ENCODE measurements around the gene ST3GAL5.
A peak's percentile ranks its signal among the peaks of the same experiment; 100 is the strongest.

The ST3GAL5 gene

DNA sequence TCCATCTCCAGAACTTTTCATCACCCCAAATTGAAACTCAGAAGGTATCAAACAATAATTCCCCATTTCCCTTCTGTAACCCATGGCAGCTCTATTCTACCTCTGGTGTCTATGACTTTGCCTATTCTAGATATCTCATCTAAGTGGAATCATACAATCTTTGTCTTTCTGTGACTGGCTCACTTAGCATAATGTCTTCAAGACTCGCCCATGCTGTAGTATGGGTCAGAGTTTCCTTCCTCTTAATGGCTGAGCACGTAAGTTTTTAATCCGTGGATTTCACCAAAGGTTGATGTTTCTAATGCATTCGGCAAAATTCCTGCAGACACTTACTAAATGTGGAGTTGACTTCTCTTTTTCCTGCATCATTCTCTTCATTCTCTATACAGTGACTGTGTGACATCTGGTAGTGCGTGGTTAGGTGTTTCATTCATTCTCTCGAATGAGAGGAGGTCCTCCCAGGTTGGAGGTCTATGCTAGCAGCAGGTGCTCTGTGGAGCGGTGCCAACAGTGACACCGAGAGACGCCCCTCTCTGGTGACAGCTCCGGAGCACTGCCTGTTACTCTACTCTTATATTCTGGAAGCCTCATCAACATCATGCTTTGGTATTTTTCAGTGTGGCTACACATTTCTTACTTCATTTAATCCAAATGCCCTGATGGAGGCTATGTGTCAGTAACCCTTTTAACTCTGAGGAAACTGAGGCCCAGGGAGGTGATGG, 84.9 kb downstream of the ST3GAL5 start:
- TF ChIP-seq, protein P1, sequence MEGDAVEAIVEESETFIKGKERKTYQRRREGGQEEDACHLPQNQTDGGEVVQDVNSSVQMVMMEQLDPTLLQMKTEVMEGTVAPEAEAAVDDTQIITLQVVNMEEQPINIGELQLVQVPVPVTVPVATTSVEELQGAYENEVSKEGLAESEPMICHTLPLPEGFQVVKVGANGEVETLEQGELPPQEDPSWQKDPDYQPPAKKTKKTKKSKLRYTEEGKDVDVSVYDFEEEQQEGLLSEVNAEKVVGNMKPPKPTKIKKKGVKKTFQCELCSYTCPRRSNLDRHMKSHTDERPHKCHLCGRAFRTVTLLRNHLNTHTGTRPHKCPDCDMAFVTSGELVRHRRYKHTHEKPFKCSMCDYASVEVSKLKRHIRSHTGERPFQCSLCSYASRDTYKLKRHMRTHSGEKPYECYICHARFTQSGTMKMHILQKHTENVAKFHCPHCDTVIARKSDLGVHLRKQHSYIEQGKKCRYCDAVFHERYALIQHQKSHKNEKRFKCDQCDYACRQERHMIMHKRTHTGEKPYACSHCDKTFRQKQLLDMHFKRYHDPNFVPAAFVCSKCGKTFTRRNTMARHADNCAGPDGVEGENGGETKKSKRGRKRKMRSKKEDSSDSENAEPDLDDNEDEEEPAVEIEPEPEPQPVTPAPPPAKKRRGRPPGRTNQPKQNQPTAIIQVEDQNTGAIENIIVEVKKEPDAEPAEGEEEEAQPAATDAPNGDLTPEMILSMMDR (IDR thresholded peaks at IDR 0.05): no peak
- H3K27ac ChIP-seq: no peak overlapping the region
- DNase-seq (ENCODE audit: low spot score): peak; percentile 36
- no peak overlapping the region for H3K4me3 ChIP-seq

DNA sequence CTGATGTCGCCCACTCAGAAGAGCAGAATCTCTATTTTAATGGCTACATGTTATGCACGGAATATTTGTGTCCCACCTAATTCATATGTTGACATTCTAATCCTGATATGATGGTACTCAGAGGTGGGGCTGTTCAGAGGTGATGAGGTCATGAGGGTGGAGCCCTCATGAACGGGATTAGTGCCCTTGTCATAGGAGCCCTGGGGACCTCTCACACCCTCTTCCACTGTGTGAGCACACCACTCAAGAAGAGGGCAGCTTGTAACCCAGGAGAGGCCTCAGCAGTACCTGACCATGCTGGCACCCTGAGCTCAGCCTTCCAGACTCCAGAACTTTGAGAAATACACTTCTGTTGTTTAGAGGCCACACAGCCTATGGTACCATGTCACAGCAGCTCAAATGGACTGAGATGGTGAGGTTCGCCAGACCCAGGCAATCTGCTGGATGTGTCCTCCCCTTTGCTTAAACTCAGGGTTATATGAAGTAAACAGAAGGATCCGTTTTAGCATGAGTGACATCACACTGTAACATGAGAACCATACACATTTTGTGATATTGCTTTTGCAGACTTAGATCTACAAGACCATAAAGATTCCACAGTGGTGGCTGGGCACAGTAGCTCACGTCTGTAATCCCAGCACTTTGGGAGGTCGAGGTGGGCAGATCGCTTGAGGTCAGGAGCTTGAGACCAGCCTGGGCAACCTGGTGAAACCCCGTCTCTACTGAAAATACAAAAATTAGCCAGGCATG, 86.3 kb downstream of the ST3GAL5 start:
- Histone ChIP-seq H3K4me3 (no peak overlapping the region), H3K27ac (no peak overlapping the region)
- TF ChIP-seq, protein P1 (IDR thresholded peaks at IDR 0.05): no peak
- DNase-seq (ENCODE audit: low spot score): peak; percentile 40

DNA sequence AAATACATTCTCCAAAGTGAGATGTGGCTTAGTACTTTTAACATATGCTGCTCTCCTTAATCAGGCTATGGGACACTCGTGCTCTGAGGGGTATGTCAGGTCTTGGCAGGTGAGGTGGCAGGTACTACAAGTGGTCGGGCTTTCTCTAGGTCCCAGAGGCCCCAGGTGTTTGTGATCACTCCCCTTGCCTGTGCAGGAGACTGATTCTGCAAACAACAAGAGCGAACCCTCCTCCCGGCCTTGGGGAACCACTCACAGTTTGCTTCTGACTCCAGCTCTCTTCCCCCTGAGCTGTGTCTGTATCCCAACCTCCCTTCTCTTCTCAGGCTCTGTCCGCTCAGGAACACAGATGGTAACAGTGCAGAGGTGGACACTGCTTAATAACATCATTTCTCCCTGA, 86.9 kb downstream of the ST3GAL5 start:
- no peak overlapping the region for H3K27ac ChIP-seq
- no peak overlapping the region for H3K4me3 ChIP-seq
- TF ChIP-seq, protein P1 (IDR thresholded peaks at IDR 0.05): no peak
- peak; percentile 58 for DNase-seq (ENCODE audit: low spot score)

DNA sequence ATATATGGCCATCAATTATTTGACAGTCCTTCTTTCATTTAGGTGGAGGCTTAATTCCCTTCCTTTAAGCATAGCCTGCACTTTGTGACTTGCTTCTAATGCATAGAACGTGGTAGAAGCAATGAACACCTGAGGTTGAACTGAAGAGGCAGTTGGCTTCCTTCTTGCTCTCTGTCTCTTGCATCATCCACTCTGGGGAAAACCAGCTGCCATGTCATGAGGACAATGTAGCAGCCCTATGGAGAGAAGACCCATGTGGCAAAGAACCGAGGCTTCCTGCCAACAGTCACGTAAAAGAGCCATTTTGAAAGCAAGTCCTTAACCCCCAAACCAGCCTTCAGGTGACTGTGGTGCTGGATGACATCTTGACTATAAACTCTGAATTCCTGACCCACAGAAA, 88.2 kb downstream of the ST3GAL5 start:
- no peak for DNase-seq (ENCODE audit: low spot score)
- Histone ChIP-seq H3K4me3 (no peak overlapping the region), H3K27ac (no peak overlapping the region)
- TF ChIP-seq, protein P1 (IDR thresholded peaks at IDR 0.05): no peak

DNA sequence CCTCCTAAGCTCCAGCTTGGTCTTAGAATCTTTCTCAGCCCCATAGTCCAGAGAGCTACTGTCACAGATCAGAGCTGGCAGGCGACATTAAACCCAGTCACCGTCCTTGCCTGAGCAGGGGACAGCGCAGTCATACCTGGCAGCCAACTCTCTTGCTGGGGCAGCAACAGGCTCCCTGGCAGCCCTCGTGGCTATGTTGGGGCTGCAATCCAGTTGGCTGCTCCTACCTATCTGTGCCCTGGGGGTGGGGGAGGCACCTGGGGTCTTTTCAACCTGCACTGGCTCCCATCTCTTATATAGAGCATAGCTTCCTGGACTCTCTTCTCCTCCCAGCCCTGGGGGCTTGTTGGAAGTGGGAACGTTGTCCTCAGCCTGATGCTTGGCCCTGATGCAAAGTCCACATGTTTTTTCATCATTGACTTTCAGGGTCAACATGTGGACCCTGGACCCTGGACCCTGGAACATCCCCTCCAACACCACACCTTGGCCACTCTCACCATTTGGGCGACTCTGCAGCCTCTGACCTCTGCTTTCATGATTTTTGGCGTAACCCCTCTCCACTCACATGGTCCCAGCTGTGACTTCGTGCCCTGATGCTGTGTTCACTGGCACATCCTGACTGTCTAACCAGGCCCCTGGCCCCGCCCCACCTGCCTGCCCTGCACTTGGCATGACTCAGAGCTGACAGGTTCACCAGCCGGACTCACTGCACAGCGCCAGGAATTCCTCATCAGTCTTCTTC, 89.4 kb downstream of the ST3GAL5 start:
- H3K27ac ChIP-seq: no peak overlapping the region
- peak; percentile 64 for DNase-seq (ENCODE audit: low spot score)
- no peak overlapping the region for H3K4me3 ChIP-seq
- TF ChIP-seq, protein P1 (IDR thresholded peaks at IDR 0.05): no peak

DNA sequence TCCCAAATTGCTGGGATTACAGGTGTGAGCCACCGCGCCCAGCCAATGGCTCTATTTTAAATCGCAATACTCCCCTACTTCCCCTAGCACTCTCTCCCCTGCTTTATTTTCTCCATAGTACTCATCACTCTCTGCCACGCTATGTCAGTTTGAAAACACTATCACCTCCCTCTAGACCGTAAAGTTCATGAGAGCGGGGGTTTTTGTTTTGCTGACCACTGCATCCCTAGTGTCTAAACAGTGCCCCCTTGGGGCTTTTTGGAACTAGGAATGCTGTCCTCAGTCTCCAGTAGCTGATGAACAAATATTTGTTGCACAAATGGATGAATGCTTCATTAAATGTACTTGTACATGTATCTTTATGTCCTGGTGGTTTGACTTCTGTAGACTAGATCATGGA, 90.9 kb downstream of the ST3GAL5 start:
- Histone ChIP-seq H3K27ac (peak overlapping the region in 1 of 2 donors; percentile 94), H3K4me3 (no peak overlapping the region)
- TF ChIP-seq, protein P1 (IDR thresholded peaks at IDR 0.05): peak; percentile 38
- peak; percentile 22 for DNase-seq (ENCODE audit: low spot score)

Measured in coronary artery (tissue), 2 donors.